Measurements from ENCODE around the gene IL20.

DNA sequence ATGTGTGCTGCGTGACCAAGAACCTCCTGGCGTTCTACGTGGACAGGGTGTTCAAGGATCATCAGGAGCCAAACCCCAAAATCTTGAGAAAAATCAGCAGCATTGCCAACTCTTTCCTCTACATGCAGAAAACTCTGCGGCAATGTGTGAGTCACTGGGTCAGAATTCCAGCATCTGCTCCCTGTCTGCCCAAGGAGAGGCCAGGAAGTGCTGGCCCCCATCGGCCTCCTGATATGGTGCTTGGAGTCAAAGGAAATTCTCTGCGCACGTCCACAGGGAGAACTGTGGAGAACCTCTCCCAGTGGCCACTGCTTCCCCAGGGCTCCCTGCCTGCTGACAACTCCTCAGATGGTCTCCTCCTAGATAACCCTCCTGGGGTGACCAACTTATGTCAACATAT, 25.6 kb upstream of the IL20 start:
- no peak for TF ChIP-seq KDM5A (IDR thresholded peaks at IDR 0.05)
- no peak for TF ChIP-seq CTCF (IDR thresholded peaks at IDR 0.05)
- TF ChIP-seq HDAC2 (IDR thresholded peaks at IDR 0.05) = no peak
- TF ChIP-seq EP300 (IDR thresholded peaks at IDR 0.05) = no peak
- no peak for TF ChIP-seq NR3C1 (IDR thresholded peaks at IDR 0.05)
- TF ChIP-seq CHD2 (IDR thresholded peaks at IDR 0.05; ENCODE audit: low read length, partially characterized antibody) = no peak
- no peak for TF ChIP-seq REST (IDR thresholded peaks at IDR 0.05)
- no peak for TF ChIP-seq SREBF2 (IDR thresholded peaks at IDR 0.05)
- no peak for TF ChIP-seq RAD21 (conservative IDR thresholded peaks at IDR 0.05 in 1 of 2, IDR thresholded peaks at IDR 0.05 in 1 of 2)
- TF ChIP-seq MAZ (IDR thresholded peaks at IDR 0.05; ENCODE audit: borderline replicate concordance, low read depth, low read length) = no peak
- TF ChIP-seq JUNB (IDR thresholded peaks at IDR 0.05) = no peak
- no peak for TF ChIP-seq SMC3 (IDR thresholded peaks at IDR 0.05)
